ENCODE data around the gene UCMA.

DNA sequence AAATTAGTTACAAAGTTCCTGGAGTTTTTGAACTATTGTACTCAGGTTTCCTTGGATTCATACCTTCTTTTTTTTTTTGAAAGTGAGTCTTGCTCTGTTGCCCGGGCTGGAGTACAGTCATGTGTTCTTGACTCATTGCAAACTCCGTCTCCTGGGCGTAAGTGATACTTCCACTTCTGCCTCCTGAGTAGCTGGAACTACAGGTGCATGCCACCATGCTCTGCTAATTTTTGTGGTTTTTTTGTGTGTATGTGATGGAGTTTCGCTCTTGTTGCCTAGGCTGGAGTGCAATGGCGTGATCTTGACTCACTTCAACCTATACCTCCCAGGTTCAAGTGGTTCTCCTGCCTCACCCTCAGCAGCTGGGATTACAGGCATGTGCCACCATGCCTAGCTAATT lies 50.5 kb downstream of the UCMA start:
- no peak for TF ChIP-seq CTCF (conservative IDR thresholded peaks at IDR 0.05 in 1 of 2, IDR thresholded peaks at IDR 0.05 in 1 of 2; ENCODE audit: extremely low read depth in 1 of 2, insufficient read depth in 1 of 2, low read depth in 1 of 2, low read length in 2 of 2)
- no peak for TF ChIP-seq EZH2 (IDR thresholded peaks at IDR 0.05; ENCODE audit: borderline replicate concordance, low read length)
